HG02840 (cell line): ENCODE measurements around the gene PPP1R27.
A peak's percentile ranks its signal among the peaks of the same experiment; 100 is the strongest.

Source experiments
- ATAC-seq: cut with Tn5 transposase; IDR thresholded peaks from one replicate; pipeline ENCODE4 v1.9.1; 2021; ENCODE audit warnings: mild to moderate bottlenecking, moderate library complexity, moderate number of reproducible peaks; ENCODE audit not compliant: unreplicated experiment, low FRiP score

Gene PPP1R27

GRCh38 chr17:81863123-81863675, 28.3 kb upstream of the PPP1R27 start:
- ATAC-seq, result no peak

- peak; percentile 78 for ATAC-seq
Measured at GRCh38 chr17:81860756-81861568, 26.1 kb upstream of the PPP1R27 start.

GRCh38 chr17:81859906-81860755, 25.3 kb upstream of the PPP1R27 start, which contains the start of gene P4HB:
Gene P4HB (minus strand): TSS chr17:81860535. CDS start chr17:81860471, 64 bp downstream.
- ATAC-seq, result peak; percentile 79

- no peak for ATAC-seq
Measured at GRCh38 chr17:81858967-81859905, 24.4 kb upstream of the PPP1R27 start.

GRCh38 chr17:81858170-81858966, 23.5 kb upstream of the PPP1R27 start:
- ATAC-seq, result no peak

GRCh38 chr17:81854974-81855774, 20.3 kb upstream of the PPP1R27 start:
- ATAC-seq, result no peak

GRCh38 chr17:81852237-81852636, 17.4 kb upstream of the PPP1R27 start:
- ATAC-seq, result no peak

- ATAC-seq, result no peak
Measured at GRCh38 chr17:81851423-81851822, 16.6 kb upstream of the PPP1R27 start.

GRCh38 chr17:81849457-81849856, 14.6 kb upstream of the PPP1R27 start:
- ATAC-seq, result no peak

- ATAC-seq, result no peak
Measured at GRCh38 chr17:81846743-81847689, 12.2 kb upstream of the PPP1R27 start.

- no peak for ATAC-seq
Measured at GRCh38 chr17:81845881-81846742, 11.3 kb upstream of the PPP1R27 start.

- no peak for ATAC-seq
Measured at GRCh38 chr17:81845361-81845760, 10.5 kb upstream of the PPP1R27 start.

- ATAC-seq, result no peak
Measured at GRCh38 chr17:81844887-81845286, 10.0 kb upstream of the PPP1R27 start.

GRCh38 chr17:81844327-81844851, 9.5 kb upstream of the PPP1R27 start:
- ATAC-seq, result no peak

- ATAC-seq, result no peak
Measured at GRCh38 chr17:81843713-81844326, 9.0 kb upstream of the PPP1R27 start.
